Karpas-422 (cell line): Measurements from ENCODE around the gene SDSL. TPM values are rescaled to one million over a fixed set of nuclear protein-coding genes. Genes with fewer than 3 reads are reported as not detected.

Source experiments
- DNase-seq: peaks from one replicate; pipeline ENCODE4 v3.0.0-alpha.2; 2015
- H2AFZ ChIP-seq: fragments of 200-600 bp; sonication (generic); 2 replicates; pipeline ENCODE4 v1.6.1; 2014; ENCODE audit warnings: antibody characterized with exemption, low read length, mixed read lengths
- H3K27ac ChIP-seq: fragments of 200-600 bp; sonication (generic); 2 replicates; pipeline ENCODE4 v1.5.1; 2014; ENCODE audit warnings: mild to moderate bottlenecking, low read length, moderate library complexity
- H3K27me3 ChIP-seq: fragments of 200-600 bp; sonication (generic); 2 replicates; pipeline ENCODE4 v1.6.1; 2014; ENCODE audit warnings: low read length, mixed read lengths
- H3K36me3 ChIP-seq: fragments of 200-600 bp; sonication (generic); 2 replicates; pipeline ENCODE4 v1.6.1; 2014; ENCODE audit warnings: low read length, mixed read lengths; ENCODE audit not compliant: insufficient read depth
- H3K4me1 ChIP-seq: fragments of 200-600 bp; sonication (generic); 2 replicates; pipeline ENCODE4 v1.6.1; 2014; ENCODE audit warnings: mild to moderate bottlenecking, low read length, mixed read lengths
- H3K4me2 ChIP-seq: fragments of 200-600 bp; sonication (generic); 2 replicates; pipeline ENCODE4 v1.6.1; 2014; ENCODE audit warnings: low read length, low read depth, mild to moderate bottlenecking; ENCODE audit not compliant: poor library complexity, severe bottlenecking
- H3K4me3 ChIP-seq: fragments of 200-600 bp; sonication (generic); 2 replicates; pipeline ENCODE4 v1.5.1; 2014; ENCODE audit warnings: mild to moderate bottlenecking, antibody characterized with exemption, low read length, mixed read lengths
- H3K79me2 ChIP-seq: fragments of 200-600 bp; sonication (generic); 2 replicates; pipeline ENCODE4 v1.6.1; 2014; ENCODE audit warnings: mild to moderate bottlenecking, low read length, mixed read lengths
- H3K9ac ChIP-seq: fragments of 200-600 bp; sonication (generic); 2 replicates; pipeline ENCODE4 v1.6.0; 2014; ENCODE audit warnings: low read length
- H3K9me2 ChIP-seq: fragments of 200-600 bp; sonication (generic), shearing (Covaris generic); replicated peaks from 2 replicates; pipeline ENCODE4 v1.6.0; 2014; ENCODE audit warnings: mild to moderate bottlenecking, low read length, moderate library complexity; ENCODE audit not compliant: insufficient read depth
- H3K9me3 ChIP-seq: fragments of 300-700, 200-600 bp; sonication (generic); 2 replicates; pipeline ENCODE4 v1.6.1; 2014; ENCODE audit warnings: low read length, mixed read lengths
- H4K20me1 ChIP-seq: fragments of 200-600 bp; sonication (generic); 2 replicates; pipeline ENCODE4 v1.6.1; 2014; ENCODE audit warnings: mild to moderate bottlenecking, antibody characterized with exemption, low read length, low read depth; ENCODE audit not compliant: insufficient read depth
- total RNA-seq: library from RNA; depleted of rRNA; stranded (reverse); fragments of >200 nt; shearing (Covaris generic); gene quantifications from 2 replicates; pipeline ENCODE4 v1.2.3, GENCODE V29; 2014; ENCODE audit warnings: low replicate concordance

The SDSL gene
- total RNA-seq, 1 experiment from 2014 or later, result not detected

DNA sequence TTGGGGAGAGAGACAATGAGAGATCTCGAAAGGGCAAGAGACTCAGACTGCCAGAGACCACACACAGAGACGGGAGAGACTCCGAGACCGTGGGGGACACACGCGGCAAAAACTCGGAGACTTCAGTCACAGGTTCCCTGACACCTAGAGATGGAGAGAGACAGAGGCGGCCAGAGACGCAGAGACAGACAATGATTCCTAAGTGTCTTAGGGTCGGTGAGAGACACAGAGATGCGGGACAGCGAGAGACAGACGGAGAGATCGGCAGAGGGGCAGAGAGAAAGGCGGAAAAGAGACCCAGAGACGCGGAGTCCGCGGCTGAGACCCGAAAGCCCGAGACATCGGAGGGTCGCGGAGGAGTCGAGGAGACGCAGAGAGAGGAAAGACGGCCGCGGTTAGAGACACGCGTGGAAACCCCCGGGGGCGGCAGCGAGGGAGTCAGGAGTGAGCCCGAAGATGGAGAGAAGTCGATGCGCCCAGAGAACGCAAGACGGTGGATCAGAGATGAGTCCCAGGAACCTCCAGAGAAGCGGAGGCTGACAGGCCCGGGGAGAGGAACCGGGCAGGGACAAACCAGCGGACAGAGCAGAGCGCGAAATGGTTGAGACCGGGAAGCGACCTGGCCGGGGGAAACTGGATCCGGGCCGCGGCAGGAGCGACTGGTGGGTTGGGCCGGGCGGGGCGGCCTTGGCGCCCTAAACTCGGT, 41.7 kb downstream of the SDSL start:
- Histone ChIP-seq H4K20me1 (no peaks in the 10 kb centered on the region), H3K4me1 (no peaks in the 10 kb centered on the region), H3K9me2 (no peaks in the 10 kb centered on the region), H3K9ac (no peak overlapping the region), H3K4me3 (no peak overlapping the region), H3K9me3 (no peaks in the 10 kb centered on the region), H3K27me3 (no peaks in the 10 kb centered on the region), H3K27ac (no peak overlapping the region), H3K4me2 (no peak overlapping the region), H3K79me2 (no peaks in the 10 kb centered on the region), H2AFZ (no peak overlapping the region), H3K36me3 (no peaks in the 10 kb centered on the region)
- no peak for DNase-seq

DNA sequence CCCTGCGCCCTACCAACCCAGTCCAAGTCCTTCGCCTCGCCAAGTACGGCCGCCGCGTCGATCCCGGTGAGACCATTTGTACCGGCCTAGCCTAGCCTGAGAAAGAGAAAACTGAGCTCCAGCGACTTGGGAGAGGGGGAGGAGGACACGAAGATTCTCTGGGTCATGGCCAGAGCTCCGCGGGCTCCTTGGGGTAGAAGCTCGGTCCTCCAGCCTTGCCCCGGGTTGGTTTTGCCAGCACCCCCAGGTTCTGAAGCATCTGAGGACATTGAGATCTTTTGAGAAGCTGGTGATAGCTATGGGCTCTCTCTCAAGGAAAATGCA, 42.2 kb downstream of the SDSL start:
- Histone ChIP-seq H3K79me2 (no peaks in the 10 kb centered on the region), H3K27ac (no peak overlapping the region), H3K9me2 (no peaks in the 10 kb centered on the region), H3K9ac (no peak overlapping the region), H3K4me3 (no peak overlapping the region), H3K27me3 (no peaks in the 10 kb centered on the region), H4K20me1 (no peaks in the 10 kb centered on the region), H3K4me2 (no peak overlapping the region), H3K9me3 (no peaks in the 10 kb centered on the region), H2AFZ (no peak overlapping the region), H3K36me3 (no peaks in the 10 kb centered on the region), H3K4me1 (no peaks in the 10 kb centered on the region)
- no peak for DNase-seq

DNA sequence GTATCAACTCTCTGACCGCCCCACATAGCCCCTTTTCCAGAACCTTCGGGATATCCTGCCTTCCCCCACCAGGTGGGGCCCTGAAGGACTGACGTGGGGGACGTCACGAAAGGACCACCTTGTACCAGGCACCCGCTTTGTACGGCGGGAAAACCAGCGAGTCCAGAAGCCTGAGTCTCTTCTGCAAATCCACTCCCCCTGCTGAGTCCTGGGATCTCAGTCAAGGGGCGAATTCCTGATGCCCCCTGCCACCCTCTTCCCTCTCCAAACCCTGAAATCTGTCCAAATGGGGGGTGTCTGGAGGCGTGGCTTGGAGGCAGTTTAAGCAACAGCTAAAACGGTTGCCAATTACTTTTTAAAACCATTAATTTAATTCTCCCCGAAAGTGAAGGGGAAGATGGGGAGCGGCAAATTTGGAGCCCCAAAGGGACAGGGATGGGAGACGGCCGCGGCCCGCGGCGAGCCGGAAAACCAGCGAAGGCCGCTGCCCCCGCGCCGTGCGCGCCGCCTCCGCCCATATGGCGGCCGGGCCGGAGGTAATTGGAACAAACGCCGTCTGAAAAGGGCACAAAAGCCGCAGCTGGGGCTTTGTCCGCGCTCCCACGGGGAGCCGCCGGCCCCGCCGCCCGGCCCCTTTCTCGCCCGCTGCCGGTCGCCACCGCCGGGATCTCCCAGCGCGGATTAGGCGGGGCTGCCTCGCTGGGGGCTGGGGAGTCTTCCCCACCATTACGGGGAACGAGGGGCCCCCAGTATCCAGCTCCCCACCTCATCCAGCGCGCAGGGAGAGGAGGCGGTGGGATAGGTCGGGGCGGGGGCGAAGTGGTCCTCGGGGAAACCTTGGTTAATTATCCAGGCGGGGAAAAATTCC, 42.9 kb downstream of the SDSL start:
- H2AFZ ChIP-seq, result no peak overlapping the region
- H4K20me1 ChIP-seq, result no peaks in the 10 kb centered on the region
- H3K4me3 ChIP-seq, result no peak overlapping the region
- no peaks in the 10 kb centered on the region for H3K4me1 ChIP-seq
- H3K4me2 ChIP-seq, result no peak overlapping the region
- H3K79me2 ChIP-seq, result no peaks in the 10 kb centered on the region
- H3K9me3 ChIP-seq, result no peaks in the 10 kb centered on the region
- no peak overlapping the region for H3K9ac ChIP-seq
- H3K36me3 ChIP-seq, result no peaks in the 10 kb centered on the region
- no peak for DNase-seq
- no peaks in the 10 kb centered on the region for H3K9me2 ChIP-seq
- no peak overlapping the region for H3K27ac ChIP-seq
- H3K27me3 ChIP-seq, result no peaks in the 10 kb centered on the region

DNA sequence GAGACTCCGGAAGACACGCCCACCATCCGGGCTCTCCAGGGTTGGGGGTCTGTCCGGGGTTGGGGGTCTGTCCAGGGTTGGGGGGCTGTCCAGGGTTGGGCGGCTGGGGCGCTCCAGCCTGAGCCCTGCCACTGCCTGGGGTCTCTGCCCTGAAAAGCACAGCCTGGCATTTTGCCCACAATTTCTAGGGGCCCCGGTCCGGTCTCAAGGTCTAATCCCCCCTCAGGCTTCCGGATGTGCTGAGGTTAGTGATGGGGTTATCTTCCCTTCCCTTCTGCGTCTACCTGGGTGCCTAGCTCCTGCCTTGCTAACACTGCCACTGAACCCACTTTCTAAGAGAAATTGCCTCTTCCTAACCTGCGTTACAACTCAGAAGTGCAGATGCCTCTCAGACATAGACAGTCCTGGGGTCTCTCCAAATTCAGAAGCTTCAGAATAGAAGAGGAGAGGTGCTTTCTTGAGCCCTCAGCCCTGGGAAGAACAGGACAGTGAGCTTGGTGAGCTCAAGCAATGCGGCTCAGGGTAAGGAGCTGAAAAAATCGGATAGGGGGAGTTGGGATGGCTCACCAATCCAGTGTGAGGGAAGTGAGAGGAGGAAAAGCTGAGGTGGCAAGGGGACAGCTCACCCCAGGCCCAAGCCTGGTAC, 43.8 kb downstream of the SDSL start:
- no peaks in the 10 kb centered on the region for H3K9me2 ChIP-seq
- no peaks in the 10 kb centered on the region for H3K27me3 ChIP-seq
- H3K36me3 ChIP-seq, result no peaks in the 10 kb centered on the region
- H2AFZ ChIP-seq, result no peak overlapping the region
- H3K79me2 ChIP-seq, result no peaks in the 10 kb centered on the region
- H4K20me1 ChIP-seq, result no peaks in the 10 kb centered on the region
- no peak for DNase-seq
- H3K4me1 ChIP-seq, result no peaks in the 10 kb centered on the region
- H3K27ac ChIP-seq, result no peak overlapping the region
- H3K9ac ChIP-seq, result no peak overlapping the region
- no peaks in the 10 kb centered on the region for H3K9me3 ChIP-seq
- no peak overlapping the region for H3K4me3 ChIP-seq
- no peak overlapping the region for H3K4me2 ChIP-seq

DNA sequence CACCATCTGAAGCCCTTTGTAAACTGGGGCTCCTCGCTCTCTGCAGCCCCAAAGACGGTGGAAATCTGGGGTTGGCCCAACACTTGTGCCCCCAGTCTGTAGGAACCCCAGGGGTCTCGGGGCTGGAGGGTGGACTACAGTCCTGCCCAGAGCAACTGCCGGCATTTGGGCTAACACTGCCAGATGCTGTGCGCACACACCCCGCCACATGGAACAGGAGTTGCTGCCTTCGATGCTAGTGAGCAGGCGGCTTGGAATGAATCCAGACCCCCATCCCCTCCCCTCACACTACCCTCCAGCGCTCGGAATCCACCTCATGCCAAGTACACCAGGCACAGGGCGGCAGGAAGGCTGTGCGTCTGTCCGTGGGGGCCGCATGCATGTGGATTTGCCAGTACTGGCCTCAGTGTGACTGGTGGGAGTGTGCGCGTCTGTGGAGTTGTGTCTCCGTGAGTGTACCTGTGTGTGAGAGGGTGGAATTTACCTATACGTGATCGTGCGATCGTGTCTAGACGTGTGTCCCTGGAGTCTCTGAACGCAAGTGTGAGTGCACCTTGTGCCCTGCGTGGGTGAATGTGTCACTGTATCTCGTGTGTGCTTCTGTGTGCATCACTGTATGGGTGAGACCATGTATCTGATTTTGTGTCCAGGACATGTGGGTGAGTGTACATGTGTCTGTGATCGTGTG, 44.4 kb downstream of the SDSL start:
- DNase-seq, result no peak
- Histone ChIP-seq H3K27ac (no peak overlapping the region), H3K4me3 (no peak overlapping the region), H3K9ac (no peak overlapping the region), H3K9me2 (no peaks in the 10 kb centered on the region), H2AFZ (no peak overlapping the region), H3K4me1 (no peaks in the 10 kb centered on the region), H3K79me2 (no peaks in the 10 kb centered on the region), H3K9me3 (no peaks in the 10 kb centered on the region), H4K20me1 (no peaks in the 10 kb centered on the region), H3K4me2 (no peak overlapping the region), H3K27me3 (no peaks in the 10 kb centered on the region), H3K36me3 (no peaks in the 10 kb centered on the region)

DNA sequence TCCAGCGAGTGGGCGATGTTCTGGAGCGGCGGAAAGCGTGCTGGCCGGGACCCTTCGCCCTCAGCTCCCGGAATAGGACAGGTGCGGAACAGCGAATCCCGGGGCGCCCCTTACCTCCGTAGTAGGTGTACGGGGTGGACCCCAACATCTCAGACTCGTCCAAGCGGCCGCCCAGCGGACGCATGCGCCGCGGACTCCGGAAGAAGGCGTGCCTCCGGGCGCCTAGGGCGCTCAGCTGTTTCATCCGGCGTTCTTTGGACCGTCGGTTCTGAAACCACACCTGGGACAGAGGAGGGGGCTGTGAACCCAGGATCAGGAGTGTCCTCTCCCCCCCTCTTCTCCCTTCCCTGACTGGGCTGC, 44.9 kb downstream of the SDSL start:
- no peaks in the 10 kb centered on the region for H3K4me1 ChIP-seq
- no peaks in the 10 kb centered on the region for H4K20me1 ChIP-seq
- H3K36me3 ChIP-seq, result no peaks in the 10 kb centered on the region
- H2AFZ ChIP-seq, result no peak overlapping the region
- H3K9me3 ChIP-seq, result no peaks in the 10 kb centered on the region
- H3K27ac ChIP-seq, result no peak overlapping the region
- no peak overlapping the region for H3K4me3 ChIP-seq
- no peaks in the 10 kb centered on the region for H3K79me2 ChIP-seq
- no peak overlapping the region for H3K4me2 ChIP-seq
- H3K27me3 ChIP-seq, result no peaks in the 10 kb centered on the region
- no peaks in the 10 kb centered on the region for H3K9me2 ChIP-seq
- H3K9ac ChIP-seq, result no peak overlapping the region
- DNase-seq, result no peak

DNA sequence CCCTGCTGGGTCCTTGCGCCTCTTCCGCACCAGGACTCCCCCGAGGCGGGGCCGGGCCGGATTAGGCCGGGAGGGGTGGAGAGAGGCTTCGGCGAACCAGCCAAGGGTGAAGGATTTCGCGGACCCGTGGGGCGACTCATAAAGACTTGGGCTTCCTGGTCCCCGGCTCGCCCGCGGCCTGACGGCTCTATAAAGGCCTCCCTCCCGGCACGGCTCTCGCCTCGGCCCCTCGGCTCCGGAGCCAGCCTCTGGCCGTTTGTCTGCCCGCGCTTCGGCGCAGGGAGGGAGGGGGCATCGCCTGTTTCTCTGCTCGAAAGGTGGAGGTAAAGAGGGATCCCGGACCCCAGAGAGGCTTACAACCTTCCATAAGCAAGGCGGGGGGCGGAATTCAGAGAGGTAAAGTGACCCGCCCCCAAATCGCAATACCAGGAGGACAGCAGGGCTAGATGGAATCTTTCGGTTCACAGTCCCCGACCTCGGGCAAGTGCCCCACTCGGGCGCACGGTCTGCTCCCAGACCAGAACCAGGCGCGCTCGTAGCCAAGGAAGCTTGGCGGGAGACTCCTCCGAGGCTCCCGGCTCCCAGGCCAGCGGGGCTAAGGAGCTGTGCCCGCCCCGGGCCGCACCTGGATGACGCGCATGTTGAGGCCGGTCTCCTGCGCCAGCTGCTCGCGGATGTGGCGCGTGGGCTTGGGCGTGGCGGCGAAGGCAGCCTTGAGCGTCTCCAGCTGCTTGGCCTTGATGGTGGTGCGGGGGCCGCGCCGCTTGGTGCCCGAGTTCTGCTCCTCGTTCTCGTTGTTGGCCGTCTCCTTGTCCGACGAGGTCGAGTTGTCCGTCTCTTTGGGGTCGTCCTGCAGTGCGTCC, 45.6 kb downstream of the SDSL start:
- no peaks in the 10 kb centered on the region for H3K9me3 ChIP-seq
- no peaks in the 10 kb centered on the region for H3K4me1 ChIP-seq
- H4K20me1 ChIP-seq, result no peaks in the 10 kb centered on the region
- H3K4me3 ChIP-seq, result no peak overlapping the region
- H3K79me2 ChIP-seq, result no peaks in the 10 kb centered on the region
- no peak overlapping the region for H3K27ac ChIP-seq
- H3K4me2 ChIP-seq, result no peak overlapping the region
- H3K9ac ChIP-seq, result no peak overlapping the region
- H2AFZ ChIP-seq, result no peak overlapping the region
- H3K9me2 ChIP-seq, result no peaks in the 10 kb centered on the region
- no peaks in the 10 kb centered on the region for H3K27me3 ChIP-seq
- no peaks in the 10 kb centered on the region for H3K36me3 ChIP-seq
- DNase-seq, result no peak
